GOT3 (cell line): Measurements from ENCODE around the gene NAPB.

Experiments used
- DNase-seq: peaks from one replicate; lab custom pipeline; 2025; ENCODE audit warnings: mixed read lengths; lab: John Stamatoyannopoulos, UW

The NAPB gene

DNA sequence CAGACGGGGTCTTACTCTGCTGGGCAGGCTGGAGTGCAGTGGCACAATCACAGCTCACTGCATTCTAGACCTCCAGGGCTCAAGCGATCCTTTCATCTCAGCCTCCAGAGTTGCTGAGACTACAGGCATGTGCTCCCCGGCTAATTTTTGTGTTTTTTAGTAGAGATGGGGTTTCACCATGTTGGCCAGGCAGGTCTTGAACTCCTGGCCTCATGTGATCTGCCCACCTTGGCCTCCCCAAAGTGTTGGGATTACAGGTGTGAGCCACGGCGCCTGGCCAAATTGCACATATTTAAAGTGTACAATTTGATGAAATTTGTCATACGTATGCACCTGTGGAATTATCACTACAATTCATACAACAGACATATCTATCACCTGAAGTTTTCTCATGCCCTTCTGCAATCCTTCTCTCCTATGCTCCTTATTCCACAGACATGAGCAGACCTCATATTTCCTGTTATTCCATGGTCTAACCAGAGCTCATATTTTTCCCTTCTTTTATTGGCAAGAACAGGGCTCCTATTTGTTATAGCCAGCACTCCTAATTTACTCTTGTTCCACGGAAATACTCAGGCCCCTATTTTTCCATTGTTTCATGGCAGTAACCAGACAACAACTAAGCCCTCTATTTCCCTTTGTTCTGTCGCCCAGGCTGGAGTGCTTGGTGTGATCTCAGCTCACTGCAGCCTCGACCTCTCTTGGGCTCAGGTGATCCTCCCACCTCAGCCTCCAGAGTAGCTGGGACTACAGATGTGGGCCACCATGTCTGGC is 16.0 kb upstream of the NAPB start:
- DNase-seq, result no peak

DNA sequence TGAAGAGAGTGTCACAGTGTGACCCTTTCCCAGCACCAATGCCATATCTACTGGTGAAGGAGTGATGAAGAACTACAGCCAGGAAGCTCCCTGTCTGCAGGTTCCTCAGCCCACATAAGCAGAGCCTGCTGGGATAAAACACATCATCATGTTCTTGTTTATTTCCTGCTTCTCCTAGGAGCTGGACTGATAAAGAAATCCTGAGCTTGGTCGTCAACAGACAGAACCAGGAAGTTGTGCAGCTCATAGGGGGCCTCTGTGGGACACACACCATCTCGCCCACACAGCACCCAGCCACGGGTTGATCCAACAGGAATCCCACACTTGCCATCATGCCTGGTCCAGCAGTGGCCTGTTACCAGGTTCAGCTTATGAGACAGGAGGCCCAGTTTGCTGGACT is 15.4 kb upstream of the NAPB start:
- no peak for DNase-seq

DNA sequence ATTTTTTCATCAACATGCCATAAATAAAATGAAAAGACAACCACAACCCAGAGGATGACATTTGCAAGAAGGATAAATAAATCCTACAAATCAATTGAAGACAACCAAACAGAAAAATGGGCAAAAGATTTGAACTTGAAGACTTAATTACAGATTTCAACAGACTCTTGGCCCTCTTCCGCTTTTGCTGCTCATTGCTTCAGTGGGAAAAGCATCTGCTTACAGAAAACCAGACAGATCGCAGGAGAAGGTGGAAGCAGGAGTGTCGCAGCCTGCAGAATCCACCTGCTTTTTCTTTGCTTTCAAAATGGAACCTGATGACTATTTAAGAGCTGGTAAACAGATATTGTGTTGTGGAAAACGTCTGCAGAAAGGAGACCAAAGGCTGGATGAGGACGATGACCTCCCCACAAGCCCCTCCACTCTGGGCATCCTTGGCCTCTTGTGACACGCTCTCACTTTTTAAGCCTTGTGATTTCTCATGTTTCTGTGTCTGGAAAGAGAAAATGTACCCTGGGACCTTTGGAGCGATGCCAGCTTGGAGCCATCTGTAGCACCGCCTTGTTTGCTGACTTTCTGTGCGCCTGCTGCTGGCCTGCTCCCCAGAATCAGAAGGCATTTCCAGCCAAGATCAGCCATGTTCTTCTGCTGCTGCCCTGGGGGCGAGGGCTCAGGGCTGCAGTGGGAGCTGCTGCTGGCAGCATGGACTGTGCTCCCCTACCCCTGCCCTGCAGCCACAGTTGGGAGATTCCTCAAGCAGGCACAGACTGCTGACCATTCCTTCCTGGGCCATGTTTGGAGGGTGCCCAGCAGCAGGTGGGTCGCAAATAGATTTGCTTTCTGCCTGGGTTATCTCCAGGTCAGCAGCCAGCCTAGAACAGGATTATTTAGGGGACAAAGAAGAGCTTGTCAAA is 14.6 kb upstream of the NAPB start:
- no peak for DNase-seq

DNA sequence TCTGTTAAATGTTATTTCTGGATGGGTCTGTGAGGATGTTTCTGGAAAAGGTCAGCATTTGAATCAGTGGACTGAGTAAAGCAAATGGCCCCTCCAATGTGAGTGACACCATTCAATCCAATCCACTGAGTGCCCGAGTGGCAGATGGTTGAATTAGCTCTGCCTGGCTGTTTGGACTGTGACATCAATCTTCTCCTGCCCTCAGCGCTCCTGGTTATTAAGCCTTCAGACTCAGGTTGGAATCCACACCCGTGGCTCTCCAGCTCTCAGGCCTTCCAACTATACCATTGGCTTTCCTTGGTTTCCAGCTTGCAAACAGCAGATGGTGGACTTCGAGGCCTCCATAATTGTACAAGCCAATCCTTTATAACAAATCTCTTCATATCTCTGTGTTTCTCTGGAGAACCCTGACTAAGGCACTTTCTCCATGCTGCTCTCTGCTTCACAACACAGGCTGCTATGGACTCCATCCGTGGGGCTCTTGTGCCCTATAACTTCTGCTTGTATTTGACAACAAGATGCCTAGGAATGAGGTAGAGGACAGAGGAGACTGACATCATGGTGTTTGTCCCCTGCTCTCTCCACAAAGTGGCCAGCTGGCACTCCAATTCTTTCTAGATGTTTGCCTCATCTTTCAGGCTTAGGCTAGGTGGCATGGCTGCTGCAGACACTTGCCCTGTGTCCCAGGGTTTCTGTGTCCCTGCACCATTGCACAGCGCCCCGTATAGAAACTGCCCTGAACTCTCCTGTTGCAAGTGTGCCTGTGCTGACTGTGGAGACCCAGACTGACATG is 13.4 kb upstream of the NAPB start:
- DNase-seq, result no peak

DNA sequence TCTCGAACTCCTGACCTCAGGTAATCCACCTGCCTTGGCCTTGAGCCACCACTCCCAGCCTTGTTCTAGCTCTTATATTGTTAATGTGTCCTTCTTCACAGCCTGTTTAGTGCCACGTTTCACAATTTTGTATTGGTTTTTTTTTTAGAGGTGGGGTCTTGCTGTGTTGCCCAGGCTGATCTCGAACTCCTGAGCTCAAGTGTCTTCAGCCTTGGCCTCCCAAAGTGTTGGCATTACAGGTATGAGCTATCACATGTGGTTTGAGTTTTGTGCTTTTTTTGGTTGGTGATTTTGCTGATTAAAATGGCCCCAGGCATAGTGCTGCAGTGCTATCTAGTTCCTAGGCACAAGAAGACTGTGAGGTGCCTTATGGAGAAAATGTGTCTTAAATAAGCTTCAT is 12.3 kb upstream of the NAPB start:
- DNase-seq, result no peak

DNA sequence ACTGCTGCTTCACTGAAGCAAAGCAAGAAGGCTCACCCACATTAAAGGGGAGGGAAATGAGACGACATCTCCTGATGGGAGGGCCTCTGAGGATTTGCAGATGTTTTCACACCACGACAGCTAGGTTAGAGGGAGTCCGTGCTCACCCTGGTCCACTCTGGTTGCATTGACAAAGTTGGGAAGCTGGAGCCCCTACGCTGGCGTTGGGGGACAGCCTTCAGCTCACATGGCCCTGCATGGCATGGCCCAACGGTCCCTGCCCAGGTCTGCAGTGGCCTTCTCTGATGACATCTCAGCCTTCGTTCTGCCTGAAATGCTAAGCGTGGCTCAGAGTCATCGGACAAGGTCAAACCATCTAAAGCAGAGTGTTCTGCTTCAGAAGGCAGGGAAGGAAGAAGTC is 3.8 kb upstream of the NAPB start:
- DNase-seq, result no peak

DNA sequence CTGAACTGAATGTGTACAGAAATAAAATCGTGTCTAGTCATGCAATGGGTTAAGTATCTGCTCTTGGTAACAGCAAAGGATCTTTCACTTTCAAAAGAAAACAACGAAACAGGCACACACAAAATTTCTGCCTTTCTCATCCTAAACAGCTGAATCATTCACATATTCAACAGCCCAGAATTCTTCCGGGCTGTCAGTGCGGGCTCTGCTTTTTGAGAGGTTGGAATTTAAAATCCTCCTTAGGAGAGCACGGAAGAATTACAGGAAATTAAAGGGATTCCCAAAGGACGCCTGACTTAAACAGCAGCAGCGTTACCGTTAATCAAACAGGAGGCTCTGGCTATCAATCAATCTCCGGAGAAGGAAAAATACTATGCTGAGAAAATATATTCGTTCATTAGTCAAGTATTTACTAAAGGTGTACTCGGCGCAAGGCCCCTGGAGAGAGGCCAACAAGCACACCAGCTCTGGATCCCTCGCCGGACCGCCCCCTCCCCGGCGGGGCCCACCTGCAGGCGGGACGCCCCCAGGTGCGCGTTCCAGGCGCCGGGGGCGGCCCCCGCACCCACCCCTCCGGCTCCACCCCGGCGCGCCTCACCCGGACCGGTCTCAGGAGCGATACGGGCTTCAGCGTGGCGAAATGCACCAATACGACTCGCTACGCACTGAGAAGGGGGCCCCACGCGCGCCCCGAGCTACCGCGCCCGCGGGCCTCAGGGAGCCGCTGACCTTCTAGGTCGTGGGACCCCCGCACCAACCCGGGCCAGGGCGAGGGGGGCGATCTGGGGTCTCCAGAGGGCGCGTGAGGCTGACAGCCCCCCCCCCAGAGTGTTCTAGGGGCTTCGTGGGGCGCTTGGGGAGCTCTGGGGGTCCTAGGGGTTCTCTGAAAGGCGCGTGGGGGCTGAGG is 1.0 kb downstream of the NAPB start:
- no peak for DNase-seq

DNA sequence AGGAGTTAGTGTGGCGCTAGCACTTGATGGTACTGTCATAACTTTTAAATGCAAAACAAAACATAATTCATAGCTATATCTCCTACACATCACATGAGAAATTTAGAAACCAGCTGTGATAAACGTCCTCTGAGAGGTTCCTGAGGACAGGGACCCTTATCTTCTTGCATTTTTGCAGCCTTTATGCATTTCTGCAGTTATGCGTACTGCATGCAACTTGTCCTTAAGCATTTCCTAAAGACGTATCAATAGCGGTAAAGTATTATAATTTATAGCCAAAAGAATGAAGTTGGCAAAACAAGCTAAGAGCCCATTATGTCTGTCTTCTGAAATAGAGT is 1.7 kb downstream of the NAPB start:
- DNase-seq, result no peak

DNA sequence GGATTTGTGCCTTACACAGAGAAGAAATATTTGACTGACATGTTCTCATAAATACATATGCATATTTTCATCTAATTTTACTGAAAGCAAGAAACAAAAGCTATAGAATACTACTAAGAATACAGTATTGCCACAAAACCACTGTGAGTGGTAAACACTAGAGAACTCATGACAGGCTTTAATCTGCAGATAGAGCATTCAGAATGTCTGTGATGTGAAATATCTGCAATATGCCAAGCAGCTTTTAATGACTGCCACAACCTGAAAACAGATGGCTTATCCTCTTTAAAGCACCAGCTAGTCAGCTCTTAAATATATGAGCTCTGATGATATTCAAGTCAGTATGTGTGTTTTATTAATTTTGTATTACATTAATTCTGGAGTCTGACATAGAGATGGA is 3.4 kb downstream of the NAPB start:
- DNase-seq, result no peak

DNA sequence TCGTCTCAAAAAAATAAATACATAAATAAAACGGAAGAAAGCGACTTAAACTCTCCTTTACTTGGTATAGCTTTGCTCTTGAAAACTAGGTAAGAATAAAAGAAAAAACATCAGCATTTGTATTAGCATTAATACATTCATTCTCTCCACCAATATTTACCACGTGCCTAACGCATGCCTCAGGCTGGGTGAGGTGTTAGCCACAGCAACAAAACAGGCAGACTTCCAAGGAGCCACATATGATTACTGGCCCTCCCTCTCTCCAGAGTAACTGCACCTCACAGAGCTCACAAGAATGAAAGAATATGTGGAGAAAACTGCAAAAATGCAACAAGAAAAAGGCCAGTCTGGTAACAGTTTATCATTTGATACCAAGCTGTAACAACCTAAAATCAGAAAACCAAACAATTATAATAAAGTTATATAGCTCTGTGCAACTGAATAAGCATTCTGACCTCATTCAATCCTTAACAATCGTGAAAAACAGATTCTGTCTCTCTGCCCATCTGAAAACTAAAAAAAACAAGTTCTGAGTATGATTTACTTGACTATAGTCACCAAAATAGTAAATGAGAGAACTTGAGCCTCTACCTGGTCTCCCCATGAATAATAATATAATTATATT is 5.2 kb downstream of the NAPB start:
- DNase-seq, result no peak

DNA sequence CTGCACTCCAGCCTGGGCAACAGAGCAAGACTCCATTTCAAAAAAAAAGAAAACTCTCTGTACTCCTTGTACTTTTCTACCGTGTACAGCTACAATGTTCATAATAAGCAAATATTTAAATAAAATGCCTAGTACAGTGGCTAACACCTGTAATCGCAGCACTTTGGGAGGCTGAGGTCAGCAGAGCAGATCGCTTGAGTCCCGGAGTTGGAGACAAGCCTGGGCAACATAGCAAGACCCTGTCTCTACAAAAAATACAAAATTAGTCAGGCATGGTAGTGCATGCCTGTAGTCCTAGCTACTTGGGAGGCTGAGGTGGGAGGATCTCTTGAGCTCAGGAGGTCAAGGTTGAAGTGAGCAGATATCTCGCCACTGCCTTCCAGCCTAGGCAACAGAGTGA is 5.7 kb downstream of the NAPB start:
- no peak for DNase-seq

DNA sequence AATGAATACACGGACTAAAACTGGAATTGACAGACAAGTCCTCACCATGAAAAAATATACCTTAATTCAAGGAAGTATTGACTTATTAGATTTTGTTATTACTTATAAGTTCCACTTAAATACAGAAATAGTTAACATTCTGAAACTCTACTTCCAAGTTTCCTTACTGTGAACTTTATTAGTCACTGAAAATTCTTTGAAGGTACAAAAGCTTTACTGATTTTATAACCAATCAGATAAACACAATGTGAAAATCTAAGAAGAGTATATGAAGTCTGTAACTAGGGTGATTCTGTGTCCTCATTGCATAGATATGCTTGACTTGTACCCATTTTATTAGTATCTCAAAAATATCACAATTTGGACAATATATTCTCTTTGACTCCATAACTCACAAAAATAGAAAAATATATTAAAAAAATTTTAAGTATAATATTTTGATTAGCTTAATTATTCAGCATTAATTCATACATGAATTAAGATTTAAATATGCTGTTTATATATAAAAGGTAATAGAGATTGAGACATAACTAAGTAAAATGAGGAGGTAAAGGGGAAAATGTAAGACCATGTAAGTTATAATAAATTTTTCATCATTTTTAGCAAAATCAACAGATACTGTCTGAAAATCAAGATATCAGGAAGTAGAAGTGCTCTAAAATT is 6.6 kb downstream of the NAPB start:
- no peak for DNase-seq

DNA sequence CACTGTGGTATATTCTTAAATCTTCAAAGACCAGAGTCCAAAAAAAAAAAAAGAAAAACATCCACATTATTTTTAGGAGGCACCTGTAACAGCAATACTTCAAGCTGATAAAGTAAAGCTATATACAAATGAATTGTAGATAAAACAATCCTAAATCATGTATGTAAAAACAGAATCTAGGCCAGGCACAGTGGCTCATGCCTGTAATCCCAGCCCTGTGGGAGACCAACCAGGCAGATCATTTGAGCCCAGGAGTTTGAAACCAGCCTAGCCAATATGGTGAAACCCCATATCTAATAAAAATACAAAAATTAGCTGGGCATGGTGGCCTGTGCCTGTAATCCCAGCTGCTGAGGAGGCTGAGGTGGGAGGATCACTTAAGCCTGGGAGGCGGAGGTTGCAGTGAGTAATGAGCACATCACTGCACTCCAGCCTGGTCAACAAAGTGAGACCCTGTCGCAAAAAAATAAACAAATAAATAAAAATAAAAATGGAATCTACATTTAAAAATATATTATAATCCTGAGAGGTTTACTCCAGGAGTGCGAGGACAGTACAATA is 7.3 kb downstream of the NAPB start:
- no peak for DNase-seq

DNA sequence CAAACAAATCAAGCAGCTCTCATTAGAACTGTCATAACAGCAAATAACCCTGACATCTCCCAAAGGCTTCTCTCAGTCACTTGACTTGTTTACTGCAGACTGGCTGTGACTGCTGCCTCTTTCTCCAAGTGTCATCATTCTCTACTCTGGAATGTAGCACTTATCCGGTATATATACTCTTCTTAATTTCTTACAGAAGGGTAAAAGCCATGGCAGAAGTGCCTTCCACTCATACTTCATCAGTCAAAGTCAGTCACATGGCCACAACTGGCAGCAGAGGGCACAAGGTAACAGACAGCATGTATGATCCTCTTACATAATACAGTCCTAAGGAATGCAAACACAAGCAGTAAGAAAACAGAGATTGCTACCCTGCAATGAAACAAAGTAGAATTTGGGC is 9.3 kb downstream of the NAPB start:
- DNase-seq, result no peak

DNA sequence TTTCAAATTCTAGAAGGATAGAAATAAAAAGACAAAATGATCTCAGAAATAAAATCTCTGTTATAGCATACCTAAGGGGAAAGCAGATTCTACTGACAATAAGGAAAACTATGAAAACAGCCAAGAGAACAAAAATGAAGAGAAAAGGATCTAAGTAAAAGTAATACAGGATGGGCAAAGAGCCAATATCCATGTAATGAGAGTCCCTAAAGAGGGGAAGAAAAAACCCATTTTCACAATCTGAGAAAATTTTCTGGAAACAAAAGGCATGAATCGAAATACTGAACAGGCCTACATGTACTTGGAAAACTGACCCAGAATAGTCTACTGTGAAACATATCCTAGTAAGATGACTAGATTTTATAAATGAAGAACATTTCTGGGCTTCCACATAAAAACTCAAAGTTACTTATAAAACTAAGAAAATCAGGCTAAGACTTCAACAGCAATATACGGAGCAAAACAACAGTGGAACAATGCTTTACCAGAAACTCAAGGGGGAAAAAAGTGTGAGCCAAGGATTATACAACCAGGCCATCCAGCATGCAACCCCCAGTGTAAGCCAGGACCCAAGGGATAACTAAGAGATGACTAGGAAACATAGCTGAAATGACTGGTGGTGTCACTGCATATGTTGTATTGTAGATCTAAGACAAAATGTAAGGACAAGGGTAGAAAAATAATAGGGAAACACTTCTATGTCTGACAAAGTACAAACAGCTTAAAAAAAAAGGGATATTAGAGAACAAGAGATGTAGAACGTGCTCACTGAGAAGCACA is 10.2 kb downstream of the NAPB start:
- DNase-seq, result no peak

DNA sequence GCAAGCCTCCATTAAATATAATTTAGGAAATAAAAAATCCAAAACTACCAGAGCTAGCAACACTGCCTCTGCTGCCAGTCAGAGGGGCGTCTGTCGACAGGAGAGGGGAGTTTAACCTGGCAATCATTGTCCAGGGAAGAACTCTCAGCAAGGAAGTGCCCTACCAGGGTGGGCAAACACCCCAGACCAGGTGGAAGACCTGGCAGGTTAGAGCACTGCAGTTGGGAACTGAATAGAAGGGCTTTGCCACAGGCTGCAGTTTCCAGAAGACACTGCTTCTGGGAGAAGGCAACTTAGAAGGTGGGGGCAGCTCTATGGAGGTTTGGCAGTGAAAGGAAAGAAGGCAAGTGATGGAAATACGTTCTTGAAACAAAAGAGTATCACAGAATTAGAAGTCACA is 11.5 kb downstream of the NAPB start:
- DNase-seq, result no peak

DNA sequence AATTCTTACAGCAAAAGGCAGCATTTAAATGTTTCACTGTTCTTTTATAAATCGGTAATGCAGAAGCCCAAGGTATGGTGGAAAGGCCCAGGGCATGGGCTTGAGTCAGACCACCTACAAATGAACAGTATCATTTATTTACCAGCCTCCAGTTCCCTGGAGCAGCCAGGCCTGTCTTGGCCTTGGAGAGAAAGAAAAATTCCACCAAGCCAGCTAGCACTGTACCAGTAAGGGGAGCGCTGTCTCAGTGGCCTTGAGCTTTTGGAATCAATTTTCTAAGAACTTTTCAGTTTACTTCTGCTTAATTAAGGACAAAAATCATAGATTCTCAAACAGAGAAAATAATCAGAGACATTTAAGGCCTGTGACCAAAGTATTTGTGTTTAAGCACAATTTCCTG is 12.3 kb downstream of the NAPB start:
- no peak for DNase-seq

DNA sequence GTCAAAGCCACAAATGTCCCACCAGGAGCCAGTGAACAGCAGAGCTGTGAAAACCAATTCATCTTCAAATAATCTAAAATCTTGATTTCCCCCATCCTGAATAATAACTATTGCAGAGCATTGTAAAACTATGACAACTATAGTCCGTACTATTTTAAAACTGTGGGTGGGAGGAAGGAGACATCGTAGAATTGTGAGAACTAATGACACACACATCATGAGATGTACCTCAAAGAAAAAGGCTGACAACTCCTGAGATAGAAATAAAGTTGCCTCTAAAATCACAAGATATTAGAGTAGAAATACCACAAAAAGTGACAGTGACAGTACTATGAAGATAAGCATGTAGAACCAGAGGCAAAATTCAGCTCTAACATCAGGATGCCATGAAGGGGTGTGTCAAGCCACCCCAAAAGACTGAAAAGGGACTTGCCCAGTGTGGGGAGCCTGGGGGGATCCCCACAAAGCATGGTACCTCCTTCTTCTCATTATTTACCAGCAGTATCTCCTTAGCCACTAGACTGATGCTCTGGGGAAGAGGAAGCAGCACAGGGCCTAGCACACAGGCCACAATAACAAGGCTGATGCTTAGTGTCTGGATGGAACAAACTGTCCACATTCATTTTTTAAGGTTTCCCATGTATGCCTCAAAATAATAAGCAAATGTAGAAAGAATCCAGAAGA is 13.4 kb downstream of the NAPB start:
- no peak for DNase-seq

DNA sequence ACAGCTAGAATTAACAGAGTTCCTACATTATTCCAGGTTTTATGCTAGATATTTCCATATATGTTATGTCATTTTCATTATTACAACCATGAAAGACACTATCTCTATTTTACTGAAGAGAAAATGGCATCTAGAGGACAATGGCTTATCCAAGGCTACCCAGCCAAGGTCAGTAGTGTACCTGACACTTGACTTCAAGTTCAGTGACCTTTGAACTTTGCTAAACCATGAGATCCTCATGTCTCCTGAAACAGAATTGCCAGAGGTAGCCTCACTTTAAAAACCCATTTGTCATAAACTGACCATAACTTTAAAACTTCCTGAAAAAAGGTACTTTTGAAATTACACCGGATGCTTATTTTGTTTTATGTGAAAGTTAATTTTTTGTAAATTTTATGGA is 14.4 kb downstream of the NAPB start:
- no peak for DNase-seq
